Fibroblast of mammary gland (primary cell): ENCODE data around the gene MLX.
"Not testable (repeated sequence)": the region's sequence is repeated elsewhere in the genome, so short reads cannot be mapped to it uniquely, and the experiment has no call there.

ENCODE experiments used
- DNase-seq: peaks from one replicate; pipeline ENCODE4 v3.0.0-alpha.2; 2010; ENCODE audit warnings: low read depth
- H3K4me3 ChIP-seq: 2 replicates; pipeline ENCODE4 v1.5.1; 2011; ENCODE audit warnings: low read depth, mild to moderate bottlenecking, low read length, moderate library complexity; ENCODE audit not compliant: control insufficient read depth
- CTCF ChIP-seq: conservative IDR thresholded peaks from 2 replicates; pipeline ENCODE4 v1.5.1; 2011; ENCODE audit warnings: low read depth, low read length, inconsistent platforms; ENCODE audit not compliant: control insufficient read depth, insufficient read depth

Gene MLX

GRCh38 chr17:42548070-42548837 is 18.6 kb upstream of the MLX start:
- TF ChIP-seq CTCF: peak; percentile 12
- no peak overlapping the region for H3K4me3 ChIP-seq
- no peak for DNase-seq

GRCh38 chr17:42548993-42549755 is 17.7 kb upstream of the MLX start:
- no peak overlapping the region for H3K4me3 ChIP-seq
- no peak for DNase-seq
- no peak for TF ChIP-seq CTCF

DNA sequence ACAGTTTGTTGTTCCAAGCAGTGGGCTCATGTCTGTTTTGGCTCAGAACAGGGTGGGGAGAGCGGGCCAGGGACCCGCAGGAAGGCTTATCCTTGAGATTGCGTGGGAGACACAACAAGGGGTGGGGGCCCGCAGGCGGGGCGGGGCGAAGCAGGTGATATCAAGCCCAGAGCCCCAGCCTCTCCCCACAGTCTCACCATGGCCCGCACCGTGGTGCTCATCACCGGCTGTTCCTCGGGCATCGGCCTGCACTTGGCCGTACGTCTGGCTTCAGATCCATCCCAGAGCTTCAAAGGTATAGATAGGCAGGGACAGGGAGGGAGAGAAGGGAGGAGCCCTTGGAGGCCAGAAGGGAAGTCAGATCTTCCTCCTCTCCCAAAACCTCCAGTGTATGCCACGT is 14.2 kb upstream of the MLX start, which contains the start of gene HSD17B1:
Gene HSD17B1, plus strand, starts transcription at position 188 of the 400 bp plus-strand sequence. Its CDS starts 11 bp downstream, at position 199.
- peak within 1 kb of the TSS; percentile 82 for H3K4me3 ChIP-seq
- not testable (repeated sequence) for DNase-seq

DNA sequence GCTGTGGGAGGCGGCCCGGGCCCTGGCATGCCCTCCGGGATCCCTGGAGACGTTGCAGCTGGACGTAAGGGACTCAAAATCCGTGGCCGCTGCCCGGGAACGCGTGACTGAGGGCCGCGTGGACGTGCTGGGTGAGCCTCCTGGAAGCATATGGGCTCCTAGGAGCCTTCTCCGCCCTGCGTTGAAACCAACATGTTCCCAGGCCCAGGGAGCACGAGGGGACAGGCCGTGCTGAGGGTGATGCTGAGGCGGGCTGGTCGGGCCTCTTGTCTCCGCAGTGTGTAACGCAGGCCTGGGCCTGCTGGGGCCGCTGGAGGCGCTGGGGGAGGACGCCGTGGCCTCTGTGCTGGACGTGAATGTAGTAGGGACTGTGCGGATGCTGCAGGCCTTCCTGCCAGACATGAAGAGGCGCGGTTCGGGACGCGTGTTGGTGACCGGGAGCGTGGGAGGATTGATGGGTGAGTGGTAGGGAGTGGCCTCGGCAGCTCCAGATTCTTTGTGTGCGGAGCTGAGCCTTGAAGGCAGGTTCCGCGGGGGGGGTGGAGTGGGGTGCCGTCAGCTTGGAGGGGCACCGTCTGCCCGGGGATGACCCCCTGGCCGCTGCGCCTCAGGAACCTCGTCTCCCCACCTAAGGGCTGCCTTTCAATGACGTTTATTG is 13.6 kb upstream of the MLX start:
- peak overlapping the region; percentile 82 for H3K4me3 ChIP-seq
- DNase-seq: peak; percentile 78
- TF ChIP-seq CTCF: peak; percentile 31

- DNase-seq: no peak
- H3K4me3 ChIP-seq: peak overlapping the region; percentile 82
- TF ChIP-seq CTCF: no peak
These were observed 13.0 kb upstream of the MLX start for GRCh38 chr17:42553866-42554249.

DNA sequence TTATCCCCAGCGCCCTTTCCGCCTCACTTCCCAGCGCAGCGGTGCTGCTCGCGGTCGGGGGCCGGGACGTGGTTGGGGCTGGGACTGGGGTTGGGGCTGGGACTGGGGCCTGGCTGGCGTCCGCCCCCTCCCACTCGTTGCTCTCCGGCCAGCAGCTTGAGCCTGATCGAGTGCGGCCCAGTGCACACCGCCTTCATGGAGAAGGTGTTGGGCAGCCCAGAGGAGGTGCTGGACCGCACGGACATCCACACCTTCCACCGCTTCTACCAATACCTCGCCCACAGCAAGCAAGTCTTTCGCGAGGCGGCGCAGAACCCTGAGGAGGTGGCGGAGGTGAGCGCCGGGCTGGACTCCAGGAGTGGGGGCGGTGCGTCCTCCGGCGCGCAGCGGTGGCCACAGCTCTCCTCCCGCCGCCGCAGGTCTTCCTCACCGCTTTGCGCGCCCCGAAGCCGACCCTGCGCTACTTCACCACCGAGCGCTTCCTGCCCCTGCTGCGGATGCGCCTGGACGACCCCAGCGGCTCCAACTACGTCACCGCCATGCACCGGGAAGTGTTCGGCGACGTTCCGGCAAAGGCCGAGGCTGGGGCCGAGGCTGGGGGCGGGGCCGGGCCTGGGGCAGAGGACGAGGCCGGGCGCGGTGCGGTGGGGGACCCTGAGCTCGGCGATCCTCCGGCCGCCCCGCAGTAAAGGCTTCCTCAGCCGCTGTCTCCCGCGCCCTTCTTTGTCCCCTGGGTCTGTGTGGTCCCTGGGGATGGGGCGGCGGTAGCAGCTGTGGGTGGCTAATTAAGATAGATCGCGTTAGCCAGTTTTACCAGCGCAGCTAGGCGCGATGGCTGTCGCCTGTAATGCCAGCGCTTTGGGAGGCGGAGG is 12.4 kb upstream of the MLX start:
- H3K4me3 ChIP-seq: peak overlapping the region; percentile 82
- no peak for TF ChIP-seq CTCF
- DNase-seq: peak; percentile 64
